Skeletal muscle cell (primary cell): ENCODE data around the gene DSN1.

Source experiments
- DNase-seq: peaks from one replicate; pipeline ENCODE4 v3.0.0-alpha.2; 2010; ENCODE audit warnings: low read depth
- H3K4me3 ChIP-seq: 2 replicates; pipeline ENCODE4 v1.5.1; 2011; ENCODE audit warnings: low read depth, mild to moderate bottlenecking, control low read depth, low read length, moderate library complexity

Gene DSN1

GRCh38 chr20:36768768-36769430, 4.7 kb downstream of the DSN1 start:
- H3K4me3 ChIP-seq, result no peak overlapping the region
- DNase-seq, result no peak

- DNase-seq, result no peak
- H3K4me3 ChIP-seq, result no peak overlapping the region
Measured at GRCh38 chr20:36761125-36761524, 12.4 kb downstream of the DSN1 start.

- H3K4me3 ChIP-seq, result no peak overlapping the region
- DNase-seq, result no peak
Measured at GRCh38 chr20:36760647-36761046, 12.9 kb downstream of the DSN1 start.

- no peak overlapping the region for H3K4me3 ChIP-seq
- no peak for DNase-seq
Measured at GRCh38 chr20:36758276-36758675, 15.3 kb downstream of the DSN1 start.

GRCh38 chr20:36756496-36756895, 17.1 kb downstream of the DSN1 start:
- H3K4me3 ChIP-seq, result no peak overlapping the region
- no peak for DNase-seq

- peak; percentile 46 for DNase-seq
- H3K4me3 ChIP-seq, result no peak overlapping the region
Measured at GRCh38 chr20:36754656-36755222, 18.8 kb downstream of the DSN1 start.

GRCh38 chr20:36752582-36752981, 21.0 kb downstream of the DSN1 start:
- H3K4me3 ChIP-seq, result no peak overlapping the region
- DNase-seq, result no peak

- peak within 1 kb of the TSS; percentile 82 for H3K4me3 ChIP-seq
- DNase-seq, result peak; percentile 67
Measured at GRCh38 chr20:36745927-36746659, 27.5 kb downstream of the DSN1 start, which contains the start of gene NDRG3. Gene NDRG3, minus strand, starts transcription at chr20:36746090. Its CDS starts 24,355 bp downstream, at chr20:36721735.

- DNase-seq, result no peak
- peak overlapping the region; percentile 82 for H3K4me3 ChIP-seq
Measured at GRCh38 chr20:36745234-36745926, 28.2 kb downstream of the DSN1 start.

- peak overlapping the region; percentile 82 for H3K4me3 ChIP-seq
Measured at GRCh38 chr20:36744764-36745191, 28.8 kb downstream of the DSN1 start.

GRCh38 chr20:36744243-36744642, 29.3 kb downstream of the DSN1 start:
- H3K4me3 ChIP-seq, result no peak overlapping the region

More at GRCh38 chr20:36744764-36745191, 28.8 kb downstream of the DSN1 start:
- no peak for DNase-seq

GRCh38 chr20:36742558-36742957, 31.0 kb downstream of the DSN1 start:
- no peak overlapping the region for H3K4me3 ChIP-seq
- no peak for DNase-seq

More at GRCh38 chr20:36744243-36744642, 29.3 kb downstream of the DSN1 start:
- no peak for DNase-seq

GRCh38 chr20:36741072-36741471, 32.5 kb downstream of the DSN1 start:
- no peak for DNase-seq
- no peak overlapping the region for H3K4me3 ChIP-seq

- no peak for DNase-seq
Measured at GRCh38 chr20:36737183-36737499, 36.4 kb downstream of the DSN1 start.

GRCh38 chr20:36736451-36737182, 36.9 kb downstream of the DSN1 start:
- H3K4me3 ChIP-seq, result no peak overlapping the region
- DNase-seq, result no peak

More at GRCh38 chr20:36737183-36737499, 36.4 kb downstream of the DSN1 start:
- no peak overlapping the region for H3K4me3 ChIP-seq

- DNase-seq, result no peak
- H3K4me3 ChIP-seq, result no peak overlapping the region
Measured at GRCh38 chr20:36732456-36732855, 41.1 kb downstream of the DSN1 start.

- DNase-seq, result no peak
- no peak overlapping the region for H3K4me3 ChIP-seq
Measured at GRCh38 chr20:36728986-36729385, 44.6 kb downstream of the DSN1 start.

- no peak overlapping the region for H3K4me3 ChIP-seq
- no peak for DNase-seq
Measured at GRCh38 chr20:36726168-36726567, 47.4 kb downstream of the DSN1 start.

GRCh38 chr20:36720510-36720909, 53.1 kb downstream of the DSN1 start:
- no peak for DNase-seq
- H3K4me3 ChIP-seq, result no peak overlapping the region
